ENCODE results near the gene RBM44.

Gene RBM44

DNA sequence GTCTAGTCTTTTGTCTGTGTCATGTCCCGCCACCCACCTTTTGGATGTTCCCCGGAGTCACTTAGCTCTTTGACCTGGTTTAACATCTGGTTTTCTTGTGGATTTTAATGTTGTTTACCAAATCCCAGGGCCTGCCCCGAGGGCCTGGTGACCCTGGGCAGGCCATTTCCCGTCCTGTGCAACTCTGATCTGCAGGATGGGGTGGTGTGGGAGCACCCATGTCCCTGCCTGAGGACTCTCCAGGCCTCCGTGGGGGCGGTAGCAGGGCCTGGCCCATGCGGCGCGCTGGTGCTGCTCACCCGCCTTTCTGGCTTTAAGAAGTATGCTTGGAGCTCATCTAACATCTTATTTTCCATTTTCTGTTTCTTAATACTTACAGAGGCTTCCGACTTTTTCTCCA, 71.5 kb downstream of the RBM44 start:
- DNase-seq (ENCODE audit: low read depth): no peak

DNA sequence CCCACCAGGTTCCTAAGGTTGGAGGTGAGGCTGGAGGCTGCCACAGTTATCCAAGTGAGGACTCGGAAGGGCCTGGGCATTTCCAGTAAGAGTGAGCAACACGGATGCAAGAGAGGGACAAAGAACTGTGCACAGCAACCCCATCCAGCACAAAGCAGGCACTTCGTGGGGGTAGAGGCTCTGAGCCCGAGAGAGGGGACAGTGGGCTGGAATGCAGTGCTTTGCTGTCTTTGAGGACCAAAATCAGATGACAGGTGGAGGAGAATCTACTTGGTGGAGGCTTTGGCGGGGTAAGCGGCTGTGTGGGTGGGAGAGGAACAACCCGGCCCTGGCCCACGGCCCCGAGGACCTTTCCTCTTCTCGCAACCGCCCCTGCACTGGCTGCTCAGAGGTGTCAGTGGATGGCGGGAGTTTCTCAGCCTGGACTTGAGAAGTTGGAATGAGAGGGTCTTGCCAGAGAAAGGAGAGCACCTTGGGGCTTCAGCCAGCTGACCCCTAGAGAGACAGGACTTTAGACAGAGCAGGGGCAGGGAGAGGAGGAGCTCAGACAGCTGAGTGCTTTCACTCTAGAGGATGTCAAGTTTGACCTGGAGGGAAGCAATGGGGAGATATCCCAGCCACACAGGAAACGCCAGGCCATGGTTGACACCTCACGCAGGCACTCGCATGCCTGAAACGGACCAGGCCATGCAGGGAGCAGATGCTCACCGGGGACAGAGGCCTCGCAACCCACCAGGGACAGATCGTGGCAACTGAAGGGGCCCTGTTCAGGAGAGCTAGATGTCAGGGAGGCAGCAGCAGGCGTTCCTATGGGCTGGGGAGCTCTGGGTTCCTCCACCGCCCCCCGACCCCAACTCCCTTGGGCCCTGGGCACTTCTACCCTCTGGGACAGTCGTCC, 72.4 kb downstream of the RBM44 start:
- no peak for DNase-seq (ENCODE audit: low read depth)

DNA sequence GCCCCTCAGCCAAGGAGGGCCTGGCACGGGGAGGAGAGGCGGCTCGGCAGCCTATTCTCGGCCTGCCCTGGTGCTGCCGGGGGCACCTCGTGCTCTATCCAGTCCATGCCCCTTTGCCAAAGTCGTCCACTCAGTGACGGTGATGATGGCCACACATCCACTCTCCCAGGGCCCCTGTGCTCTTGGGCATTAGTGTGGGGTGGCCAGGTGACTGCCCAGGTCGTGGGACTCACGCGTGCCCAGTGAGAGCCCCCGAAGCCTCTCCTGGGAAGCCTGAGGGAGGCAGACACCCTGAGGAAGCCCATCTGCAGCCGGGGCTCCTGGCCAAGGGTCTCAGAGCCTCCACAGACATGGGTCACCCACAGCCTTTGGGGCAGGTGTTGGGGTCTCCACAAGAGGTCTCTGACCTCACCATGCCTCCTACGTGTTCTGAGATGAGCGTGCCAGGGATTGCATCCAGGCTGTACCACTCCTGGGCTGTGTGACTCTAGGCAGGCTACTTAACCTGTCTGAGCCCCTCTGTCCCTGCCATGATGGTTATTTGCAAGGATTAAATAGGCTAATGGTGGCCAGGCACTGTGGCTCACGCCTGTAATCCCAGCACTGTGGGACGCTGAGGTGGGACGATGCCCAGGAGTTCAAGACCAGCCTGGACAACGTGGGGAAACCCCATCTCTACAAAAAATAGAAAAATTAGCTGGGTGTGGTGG, 73.8 kb downstream of the RBM44 start:
- DNase-seq (ENCODE audit: low read depth): no peak

DNA sequence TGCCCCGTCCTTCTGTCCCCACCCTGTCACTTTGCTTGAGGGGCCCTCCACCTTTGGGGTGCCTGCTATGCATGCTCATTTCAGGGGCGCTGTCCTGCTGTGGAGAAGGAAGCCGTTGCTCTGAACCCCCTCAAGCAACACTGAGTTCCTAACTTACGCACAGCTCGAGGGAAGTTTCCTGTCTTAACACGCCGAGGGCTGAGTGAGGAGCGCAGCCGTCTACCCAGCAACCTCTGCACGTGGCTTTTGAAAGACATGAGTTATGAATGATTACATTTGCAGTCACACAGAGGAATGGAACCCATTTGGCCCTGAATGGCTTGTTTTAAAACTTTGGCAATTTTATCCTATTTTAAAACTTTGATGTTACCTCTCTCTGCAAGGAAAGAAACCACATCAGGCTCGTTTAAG, 74.8 kb downstream of the RBM44 start:
- DNase-seq (ENCODE audit: low read depth): no peak

DNA sequence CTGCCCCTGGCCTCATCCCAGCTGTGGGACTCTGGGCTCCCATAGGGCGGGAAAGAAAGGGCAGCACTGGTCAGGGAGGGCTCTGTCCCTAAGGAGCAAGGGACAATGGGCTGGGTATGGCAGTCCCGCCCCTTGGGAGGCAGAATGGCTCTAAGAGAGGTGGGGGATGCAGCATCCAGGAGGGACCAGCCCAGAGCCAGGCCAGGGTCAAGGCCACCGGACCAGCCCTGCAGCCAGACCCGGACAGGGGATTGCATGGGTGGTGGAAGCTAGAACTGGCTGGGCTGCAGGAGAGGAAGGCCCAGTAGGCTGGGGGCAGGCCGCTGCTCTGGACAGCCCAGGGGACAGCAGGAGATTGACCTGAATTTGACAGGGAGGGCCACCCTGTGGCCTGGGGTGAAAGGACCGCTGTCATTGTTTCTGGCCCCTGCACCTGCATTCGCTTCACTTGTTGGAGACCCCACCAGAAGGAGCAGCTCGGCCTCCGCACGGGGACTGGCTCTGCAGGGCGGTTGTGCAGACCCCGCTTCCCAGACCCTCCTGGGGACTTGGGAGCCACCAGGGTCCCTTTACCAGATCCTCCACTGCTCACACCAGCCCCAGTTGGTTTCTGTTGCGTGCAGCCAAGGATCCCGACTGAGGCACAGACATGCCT, 75.4 kb downstream of the RBM44 start:
- no peak for DNase-seq (ENCODE audit: low read depth)

DNA sequence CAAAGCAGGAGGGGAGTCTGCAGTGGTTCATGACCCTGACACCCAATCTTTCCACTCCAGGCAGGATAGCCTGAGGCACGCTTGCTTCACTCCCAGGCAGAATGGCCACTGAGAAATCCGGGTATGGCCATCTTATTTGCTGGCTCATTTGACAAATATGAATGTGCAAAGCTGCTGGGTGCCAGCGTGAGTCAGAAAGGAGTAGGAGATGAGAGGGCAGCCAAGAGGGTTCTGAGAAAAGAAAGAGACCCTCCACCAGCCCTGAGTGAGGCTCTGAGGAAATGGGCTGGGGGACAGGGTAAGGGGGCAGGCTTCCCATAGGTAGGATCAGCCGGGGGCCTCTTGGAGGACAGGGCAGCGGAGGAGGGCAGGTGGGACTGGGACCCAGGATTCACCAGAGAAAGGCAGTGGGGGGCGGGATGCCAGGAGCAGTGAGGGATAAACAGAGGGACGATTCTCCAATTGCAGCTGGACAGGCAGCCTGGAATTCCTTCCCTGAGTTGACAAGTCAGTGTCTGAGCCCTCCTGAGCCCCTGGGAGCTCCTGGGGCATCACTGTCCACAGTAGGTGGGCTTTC, 76.1 kb downstream of the RBM44 start:
- peak; percentile 60 for DNase-seq (ENCODE audit: low read depth)

DNA sequence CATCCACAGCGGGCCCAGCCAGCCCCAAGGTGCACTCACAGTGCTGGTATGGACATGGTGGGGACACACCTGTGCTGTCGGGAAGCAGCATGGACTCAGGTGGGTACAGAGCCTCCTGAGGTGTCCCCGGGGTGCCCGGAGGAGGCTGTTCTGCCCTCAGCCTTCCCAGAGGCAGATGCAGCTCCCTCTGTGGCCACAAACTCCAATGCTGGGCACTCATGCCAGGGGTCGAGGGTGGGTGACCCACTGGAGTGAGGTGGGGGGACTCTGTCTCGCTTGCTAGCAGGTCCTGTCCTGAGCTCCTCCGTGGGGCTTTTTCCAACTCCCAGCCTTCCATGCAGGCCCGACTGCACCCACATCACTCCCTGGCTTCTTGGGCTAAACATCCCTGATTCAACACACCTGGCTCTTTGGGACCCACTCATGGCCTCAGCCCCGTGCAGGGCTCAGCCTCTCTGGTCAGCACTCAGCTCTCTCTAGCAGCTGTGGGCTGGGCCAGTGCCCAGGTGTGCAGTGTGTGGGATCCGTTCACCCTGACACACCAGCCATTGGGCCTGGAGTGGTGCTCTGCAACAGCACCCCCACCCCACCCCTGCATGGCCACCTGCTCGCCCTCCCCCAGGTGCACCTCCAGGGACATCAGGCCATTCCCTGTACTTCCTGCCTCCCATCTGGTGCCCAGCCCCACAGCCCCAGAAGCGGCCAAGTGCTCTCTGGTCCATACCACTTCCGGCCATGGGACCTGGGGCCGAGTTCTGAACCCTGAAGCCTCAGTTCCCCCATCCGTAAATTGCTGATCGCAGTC, 76.9 kb downstream of the RBM44 start:
- DNase-seq (ENCODE audit: low read depth): no peak

DNA sequence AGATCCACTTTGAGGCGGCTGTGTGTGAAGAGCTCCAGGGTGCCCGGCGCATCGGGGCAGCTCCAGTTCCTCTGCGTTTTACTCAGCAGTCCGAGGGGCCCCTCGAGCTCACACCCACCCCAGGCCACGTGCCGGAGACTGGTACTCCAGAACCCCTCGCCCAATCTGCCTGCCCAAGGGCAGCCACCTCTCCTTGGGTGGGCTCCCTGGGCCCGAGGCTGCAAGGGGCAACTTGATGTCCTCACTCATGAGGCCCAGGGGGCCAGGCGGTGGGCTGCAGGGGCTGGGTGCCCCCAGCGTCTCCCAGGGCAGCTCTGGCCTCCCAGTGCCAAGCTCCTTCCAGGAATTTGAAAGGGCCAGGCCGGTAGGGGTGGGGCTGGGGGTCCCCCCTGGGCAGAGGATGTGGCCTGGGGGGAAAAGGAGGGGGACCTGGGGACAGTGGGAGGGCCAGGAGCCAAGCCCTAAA, 77.5 kb downstream of the RBM44 start:
- DNase-seq (ENCODE audit: low read depth): no peak

DNA sequence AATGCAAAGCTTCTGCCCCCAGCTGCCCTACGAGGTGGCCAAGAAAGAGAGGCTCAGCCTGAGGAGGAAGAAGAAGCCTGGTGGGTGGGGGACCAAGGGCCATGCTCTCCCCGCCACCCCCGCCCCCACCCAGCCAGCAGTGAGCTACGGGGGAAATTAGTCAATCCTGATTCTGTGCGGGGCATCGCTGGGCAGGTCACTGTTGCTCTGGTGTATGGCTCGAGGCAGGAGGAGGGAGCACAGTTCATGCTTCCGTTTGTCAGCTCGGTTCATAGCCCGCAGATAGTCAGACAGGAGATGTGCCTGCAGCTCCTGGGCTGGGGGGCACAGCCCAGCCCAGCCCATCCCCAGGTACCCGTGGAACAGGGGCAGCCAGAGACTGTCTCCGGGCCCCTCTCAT, 78.0 kb downstream of the RBM44 start:
- no peak for DNase-seq (ENCODE audit: low read depth)

DNA sequence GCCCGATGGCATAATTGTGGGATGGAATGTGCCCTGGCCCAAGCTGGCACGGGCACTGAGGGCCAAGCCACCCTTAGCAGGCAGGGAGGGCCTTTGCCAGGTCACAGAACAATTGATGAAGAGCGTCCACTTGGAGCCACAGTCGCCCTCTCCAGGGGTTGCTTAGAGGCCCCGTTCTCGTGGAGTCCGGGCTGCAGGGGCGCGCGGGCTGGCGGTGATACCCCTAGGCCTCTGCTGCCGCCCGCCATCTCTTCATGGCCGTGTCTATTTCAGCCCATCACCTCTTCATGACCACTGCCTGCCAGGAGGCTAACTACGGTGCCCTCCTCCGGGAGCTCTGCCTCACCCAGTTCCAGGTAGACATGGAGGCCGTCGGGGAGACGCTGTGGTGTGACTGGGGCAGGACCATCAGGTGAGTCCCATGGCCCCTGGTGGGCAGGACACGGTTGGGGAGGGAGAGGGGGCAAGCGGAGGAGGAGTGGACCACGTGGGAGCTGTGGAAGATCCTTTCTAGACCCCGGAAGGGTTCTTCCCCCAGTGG, 78.4 kb downstream of the RBM44 start:
- DNase-seq (ENCODE audit: low read depth): no peak

DNA sequence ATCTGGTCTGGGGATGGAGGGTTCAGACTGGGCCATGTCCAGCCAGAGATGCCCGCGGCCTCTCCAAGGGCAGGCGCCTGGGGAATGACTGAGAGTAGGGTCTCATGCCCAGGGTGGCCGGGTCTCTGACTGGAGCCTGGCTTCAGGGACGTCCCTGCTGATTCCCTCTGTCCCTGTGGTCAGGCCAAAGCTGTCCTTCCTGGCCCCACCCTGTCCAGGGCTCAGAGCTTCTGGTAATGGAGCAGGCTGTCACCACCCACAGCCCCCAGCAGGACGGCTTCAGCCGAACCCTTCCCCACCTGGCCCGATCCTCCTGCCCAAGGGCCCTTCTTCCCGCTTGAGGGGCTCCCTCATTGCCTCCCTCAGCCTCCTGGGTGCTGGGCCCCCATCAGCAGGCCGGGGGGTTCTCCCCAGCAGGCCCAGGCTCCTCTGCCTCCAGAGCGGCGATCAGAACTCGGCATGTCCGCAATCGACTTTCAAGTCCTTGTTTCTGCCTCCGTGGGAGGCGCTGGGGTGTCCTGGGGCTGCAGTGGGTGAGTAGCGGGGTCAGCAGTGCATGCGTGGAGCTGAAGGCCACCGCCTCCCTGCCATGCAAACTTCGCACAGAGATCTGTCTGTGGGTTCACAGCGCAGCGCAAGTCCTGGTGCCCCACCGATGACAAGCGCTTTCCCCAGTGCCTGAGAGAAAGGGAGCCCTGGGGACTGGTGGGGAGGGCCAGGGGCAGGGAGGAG, 79.2 kb downstream of the RBM44 start:
- no peak for DNase-seq (ENCODE audit: low read depth)

DNA sequence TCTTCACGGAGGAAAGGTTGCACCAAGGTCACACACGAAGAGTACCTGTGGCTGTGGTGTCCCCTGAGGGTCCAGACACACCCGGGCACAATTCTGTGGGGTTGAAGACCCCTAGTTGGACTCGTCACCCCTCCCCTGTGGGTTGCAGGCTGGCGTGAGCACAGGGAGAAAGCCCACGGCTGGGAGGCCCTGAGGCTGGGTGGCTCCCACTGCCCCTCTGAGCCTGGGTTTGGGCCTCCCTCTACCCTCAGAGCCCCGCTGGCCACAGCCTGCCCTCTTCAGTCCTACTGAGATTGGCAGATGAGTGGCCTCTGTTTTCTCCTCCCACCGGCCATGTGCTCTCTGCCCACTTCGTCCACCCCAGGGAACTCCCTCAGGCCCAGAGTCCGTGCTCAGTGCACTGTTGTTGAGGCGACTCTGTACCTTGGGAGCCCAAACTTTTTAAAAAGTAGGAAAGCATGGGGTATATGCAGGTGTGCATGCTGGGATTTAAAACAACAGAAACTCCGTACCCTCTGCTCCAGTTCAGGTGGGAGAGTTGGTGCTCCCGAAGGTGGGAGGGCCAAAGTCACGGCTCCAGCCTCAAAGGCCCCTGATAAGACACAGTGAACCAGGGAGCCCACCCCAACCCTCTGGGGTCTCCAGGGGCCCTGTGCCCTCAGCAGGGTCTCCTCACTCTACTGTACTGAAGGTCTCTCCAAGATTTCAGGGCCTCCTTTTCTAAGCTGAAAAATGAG, 79.9 kb downstream of the RBM44 start:
- DNase-seq (ENCODE audit: low read depth): no peak

DNA sequence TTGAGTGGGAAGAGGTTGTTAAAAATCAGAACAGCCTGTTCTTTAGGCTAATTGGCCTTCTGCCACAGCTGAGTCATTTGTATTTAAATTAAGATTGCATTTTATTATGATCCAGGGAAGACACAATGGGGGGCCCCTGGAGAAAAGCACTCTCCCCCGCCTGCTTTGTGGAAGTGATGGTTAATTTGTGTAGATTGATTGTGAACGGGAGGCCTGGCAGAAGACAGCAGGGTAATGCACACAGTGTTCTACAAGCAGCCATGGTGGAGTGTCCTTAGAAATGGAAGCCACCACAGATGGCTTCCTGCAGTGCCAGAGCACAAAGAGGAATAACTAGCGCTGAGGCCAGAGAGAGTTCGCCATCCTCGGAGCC, 80.5 kb downstream of the RBM44 start:
- DNase-seq (ENCODE audit: low read depth): no peak

DNA sequence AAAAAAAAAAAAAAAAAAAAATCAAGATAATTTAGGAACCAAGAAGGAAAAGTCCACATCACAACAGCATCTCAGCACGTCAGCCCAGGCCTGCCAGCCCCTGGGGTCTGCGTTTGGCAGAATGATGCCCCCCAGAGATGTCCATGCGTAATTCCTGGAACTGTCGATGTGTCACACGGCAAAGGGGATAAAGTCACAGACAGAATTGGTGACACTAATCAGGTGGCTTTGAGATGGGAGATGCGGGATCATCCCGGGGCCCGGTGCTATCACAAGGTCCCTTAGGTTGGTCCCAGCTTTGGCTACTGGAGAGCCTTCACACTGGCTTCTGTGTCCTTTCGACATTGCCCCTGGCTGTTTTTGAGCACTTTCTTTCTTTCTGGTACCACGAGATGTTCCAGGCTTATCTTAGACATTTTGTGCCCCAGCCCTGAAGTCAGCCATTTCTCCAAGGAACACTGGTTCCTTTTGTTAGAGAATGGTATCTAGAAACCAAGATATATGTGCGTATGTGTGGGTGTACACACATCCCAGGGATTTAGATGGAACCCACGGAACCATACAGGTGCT, 81.5 kb downstream of the RBM44 start:
- DNase-seq (ENCODE audit: low read depth): no peak

DNA sequence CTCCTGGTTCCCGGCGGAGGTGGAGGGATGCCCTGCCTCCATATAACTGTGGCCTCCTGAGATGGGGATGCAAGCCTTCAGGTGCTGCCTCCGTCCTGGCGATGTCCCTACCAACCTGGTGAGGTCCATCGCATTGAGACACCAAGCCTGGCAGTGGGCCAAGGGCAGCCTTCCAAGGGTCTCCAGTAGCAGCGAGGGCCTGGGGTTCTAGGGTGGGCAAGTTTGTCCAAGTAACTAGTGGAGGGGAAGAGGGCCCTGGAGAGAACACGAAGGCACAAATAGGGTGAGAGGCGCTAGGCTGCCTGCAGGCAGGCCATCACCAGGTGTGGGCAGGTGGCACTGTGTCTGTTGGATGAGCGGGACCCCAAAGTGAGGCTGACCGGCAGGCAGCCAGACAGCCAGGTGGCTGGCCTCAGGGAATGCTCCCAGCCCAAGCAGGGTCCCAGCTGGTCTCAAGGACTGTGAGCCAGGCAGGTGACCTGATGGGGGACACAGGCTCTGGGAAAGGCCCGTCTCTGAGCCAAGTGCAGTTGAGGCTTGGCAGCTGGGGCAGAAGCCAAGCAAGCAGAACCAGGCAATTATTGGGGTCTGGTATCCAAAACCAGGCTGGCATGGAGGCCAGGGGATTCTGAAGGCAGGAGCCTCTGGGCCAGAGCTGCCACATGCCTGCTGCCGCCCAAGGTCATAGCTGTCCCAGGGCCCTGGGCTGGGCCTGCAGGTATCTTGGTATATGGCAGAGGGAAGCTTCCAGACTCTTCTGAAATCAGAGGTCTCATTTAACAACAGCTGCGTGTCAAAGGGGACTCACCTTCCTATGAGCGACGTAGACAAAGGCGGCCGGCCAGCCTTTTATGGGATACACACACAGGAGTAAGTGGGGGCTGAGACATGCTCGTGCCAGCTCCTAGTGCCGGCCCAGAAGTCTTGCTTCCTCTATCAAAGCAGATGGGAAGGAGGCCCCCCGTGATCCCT, 84.2 kb downstream of the RBM44 start:
- no peak for DNase-seq (ENCODE audit: low read depth)

DNA sequence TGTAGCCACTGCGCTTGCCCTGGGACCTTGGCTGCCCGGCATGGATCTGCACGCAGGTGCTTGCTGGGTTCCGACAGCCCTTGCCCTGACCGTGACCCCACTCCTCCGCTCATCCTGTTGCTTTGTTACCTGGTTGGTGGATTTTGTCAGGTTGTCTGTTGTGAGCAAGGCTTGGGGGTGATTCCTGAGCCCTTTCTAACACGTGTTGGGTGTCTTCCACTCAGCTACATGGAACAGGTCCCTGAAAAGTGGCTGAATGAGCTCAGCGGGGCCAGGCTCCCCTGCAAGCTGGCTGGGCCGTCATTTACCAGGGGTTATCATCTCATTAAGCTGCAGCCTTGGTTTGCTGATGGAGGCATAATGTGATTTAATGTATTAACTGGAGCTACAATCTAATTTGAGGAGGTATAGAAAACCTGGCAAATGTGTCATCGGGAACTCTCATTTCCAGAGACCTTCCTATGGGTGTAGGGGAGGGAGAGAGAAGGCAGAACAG, 85.4 kb downstream of the RBM44 start:
- no peak for DNase-seq (ENCODE audit: low read depth)

DNA sequence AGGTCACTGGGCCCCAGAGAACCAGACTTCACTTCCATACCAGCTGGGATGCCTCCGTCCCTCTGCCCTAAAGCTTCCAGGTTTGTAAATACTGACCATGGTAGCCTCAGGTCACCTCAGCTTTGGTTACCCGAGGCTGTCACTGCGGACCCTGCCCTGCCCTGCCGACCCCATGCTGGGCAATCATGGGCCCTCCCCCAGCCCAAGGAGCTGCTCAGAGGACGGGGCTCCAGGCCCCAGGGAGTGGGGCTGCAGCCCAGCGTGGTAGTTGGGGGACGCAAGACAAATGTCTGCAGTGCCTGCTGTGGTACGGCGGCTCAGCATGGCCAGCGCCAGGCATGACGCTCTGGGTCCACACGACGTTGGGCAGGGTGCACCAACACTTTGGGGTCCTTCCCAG, 86.1 kb downstream of the RBM44 start:
- no peak for DNase-seq (ENCODE audit: low read depth)
